Karpas-422 (cell line): ENCODE results near the gene CTXND1. TPM values are rescaled to one million over a fixed set of nuclear protein-coding genes. Genes with fewer than 3 reads are reported as not detected.

Experiments
- DNase-seq: peaks from one replicate; pipeline ENCODE4 v3.0.0-alpha.2; 2015
- H2AFZ ChIP-seq: fragments of 200-600 bp; sonication (generic); 2 replicates; pipeline ENCODE4 v1.6.1; 2014; ENCODE audit warnings: antibody characterized with exemption, low read length, mixed read lengths
- H3K27ac ChIP-seq: fragments of 200-600 bp; sonication (generic); 2 replicates; pipeline ENCODE4 v1.5.1; 2014; ENCODE audit warnings: mild to moderate bottlenecking, low read length, moderate library complexity
- H3K27me3 ChIP-seq: fragments of 200-600 bp; sonication (generic); 2 replicates; pipeline ENCODE4 v1.6.1; 2014; ENCODE audit warnings: low read length, mixed read lengths
- H3K36me3 ChIP-seq: fragments of 200-600 bp; sonication (generic); 2 replicates; pipeline ENCODE4 v1.6.1; 2014; ENCODE audit warnings: low read length, mixed read lengths; ENCODE audit not compliant: insufficient read depth
- H3K4me1 ChIP-seq: fragments of 200-600 bp; sonication (generic); 2 replicates; pipeline ENCODE4 v1.6.1; 2014; ENCODE audit warnings: mild to moderate bottlenecking, low read length, mixed read lengths
- H3K4me2 ChIP-seq: fragments of 200-600 bp; sonication (generic); 2 replicates; pipeline ENCODE4 v1.6.1; 2014; ENCODE audit warnings: low read length, low read depth, mild to moderate bottlenecking; ENCODE audit not compliant: poor library complexity, severe bottlenecking
- H3K4me3 ChIP-seq: fragments of 200-600 bp; sonication (generic); 2 replicates; pipeline ENCODE4 v1.5.1; 2014; ENCODE audit warnings: mild to moderate bottlenecking, antibody characterized with exemption, low read length, mixed read lengths
- H3K79me2 ChIP-seq: fragments of 200-600 bp; sonication (generic); 2 replicates; pipeline ENCODE4 v1.6.1; 2014; ENCODE audit warnings: mild to moderate bottlenecking, low read length, mixed read lengths
- H3K9ac ChIP-seq: fragments of 200-600 bp; sonication (generic); 2 replicates; pipeline ENCODE4 v1.6.0; 2014; ENCODE audit warnings: low read length
- H3K9me2 ChIP-seq: fragments of 200-600 bp; sonication (generic), shearing (Covaris generic); replicated peaks from 2 replicates; pipeline ENCODE4 v1.6.0; 2014; ENCODE audit warnings: mild to moderate bottlenecking, low read length, moderate library complexity; ENCODE audit not compliant: insufficient read depth
- H3K9me3 ChIP-seq: fragments of 300-700, 200-600 bp; sonication (generic); 2 replicates; pipeline ENCODE4 v1.6.1; 2014; ENCODE audit warnings: low read length, mixed read lengths
- H4K20me1 ChIP-seq: fragments of 200-600 bp; sonication (generic); 2 replicates; pipeline ENCODE4 v1.6.1; 2014; ENCODE audit warnings: mild to moderate bottlenecking, antibody characterized with exemption, low read length, low read depth; ENCODE audit not compliant: insufficient read depth
- total RNA-seq: library from RNA; depleted of rRNA; stranded (reverse); fragments of >200 nt; shearing (Covaris generic); gene quantifications from 2 replicates; pipeline ENCODE4 v1.2.3, GENCODE V29; 2014; ENCODE audit warnings: low replicate concordance

Gene CTXND1
- total RNA-seq, 1 experiment from 2014 or later: not detected

GRCh38 chr15:80191198-80191597 is 60.8 kb downstream of the CTXND1 start:
- Histone ChIP-seq H3K27ac (no peak overlapping the region), H4K20me1 (no peaks in the 10 kb centered on the region), H3K4me3 (no peak overlapping the region), H3K4me1 (no peaks in the 10 kb centered on the region), H3K9ac (no peak overlapping the region), H3K79me2 (no peaks in the 10 kb centered on the region), H3K9me3 (no peaks in the 10 kb centered on the region), H3K36me3 (peaks cover 2% of the 10 kb centered on the region; the same call in 1 of the 2 replicates), H2AFZ (no peak overlapping the region), H3K27me3 (no peaks in the 10 kb centered on the region), H3K4me2 (no peak overlapping the region), H3K9me2 (no peaks in the 10 kb centered on the region)
- no peak for DNase-seq

- DNase-seq: no peak
- H4K20me1 ChIP-seq: no peaks in the 10 kb centered on the region
- no peak overlapping the region for H3K9ac ChIP-seq
- no peak overlapping the region for H3K4me2 ChIP-seq
- H3K4me3 ChIP-seq: no peak overlapping the region
- H3K79me2 ChIP-seq: no peaks in the 10 kb centered on the region
- no peak overlapping the region for H3K27ac ChIP-seq
- H3K36me3 ChIP-seq: peaks cover 6% of the 10 kb centered on the region
- H3K27me3 ChIP-seq: no peaks in the 10 kb centered on the region
- H3K4me1 ChIP-seq: no peaks in the 10 kb centered on the region
- no peaks in the 10 kb centered on the region for H3K9me3 ChIP-seq
- no peaks in the 10 kb centered on the region for H3K9me2 ChIP-seq
- no peak overlapping the region for H2AFZ ChIP-seq
Measured at GRCh38 chr15:80188251-80188650, 63.8 kb downstream of the CTXND1 start.

- Histone ChIP-seq H3K9me3 (no peaks in the 10 kb centered on the region), H3K27me3 (no peaks in the 10 kb centered on the region), H3K27ac (no peak overlapping the region), H3K4me2 (no peak overlapping the region), H4K20me1 (no peaks in the 10 kb centered on the region), H3K36me3 (peaks cover 6% of the 10 kb centered on the region), H3K4me3 (no peak overlapping the region), H3K79me2 (no peaks in the 10 kb centered on the region), H2AFZ (no peak overlapping the region), H3K9ac (no peak overlapping the region), H3K4me1 (no peaks in the 10 kb centered on the region), H3K9me2 (no peaks in the 10 kb centered on the region)
- no peak for DNase-seq
Measured at GRCh38 chr15:80186597-80186996, 65.4 kb downstream of the CTXND1 start.

- H3K9me2 ChIP-seq: no peaks in the 10 kb centered on the region
- no peak overlapping the region for H3K9ac ChIP-seq
- H3K27ac ChIP-seq: no peak overlapping the region
- peaks cover 8% of the 10 kb centered on the region for H3K36me3 ChIP-seq
- no peaks in the 10 kb centered on the region for H3K79me2 ChIP-seq
- H3K4me3 ChIP-seq: no peak overlapping the region
- H3K9me3 ChIP-seq: no peaks in the 10 kb centered on the region
- no peak for DNase-seq
- H3K4me2 ChIP-seq: no peak overlapping the region
- no peaks in the 10 kb centered on the region for H3K4me1 ChIP-seq
- H3K27me3 ChIP-seq: no peaks in the 10 kb centered on the region
- no peak overlapping the region for H2AFZ ChIP-seq
- H4K20me1 ChIP-seq: no peaks in the 10 kb centered on the region
Measured at GRCh38 chr15:80186066-80186465, 65.9 kb downstream of the CTXND1 start.

- H3K36me3 ChIP-seq: peaks cover 8% of the 10 kb centered on the region
- no peak overlapping the region for H2AFZ ChIP-seq
- H3K4me2 ChIP-seq: no peak overlapping the region
- H3K79me2 ChIP-seq: no peaks in the 10 kb centered on the region
- H3K27ac ChIP-seq: no peak overlapping the region
- no peaks in the 10 kb centered on the region for H3K27me3 ChIP-seq
- no peaks in the 10 kb centered on the region for H3K4me1 ChIP-seq
- no peak for DNase-seq
- H3K9ac ChIP-seq: no peak overlapping the region
- no peaks in the 10 kb centered on the region for H4K20me1 ChIP-seq
- H3K9me2 ChIP-seq: no peaks in the 10 kb centered on the region
- H3K9me3 ChIP-seq: no peaks in the 10 kb centered on the region
- no peak overlapping the region for H3K4me3 ChIP-seq
Measured at GRCh38 chr15:80185152-80185551, 66.9 kb downstream of the CTXND1 start.

- H4K20me1 ChIP-seq: no peaks in the 10 kb centered on the region
- no peaks in the 10 kb centered on the region for H3K79me2 ChIP-seq
- H3K4me3 ChIP-seq: no peak overlapping the region
- DNase-seq: no peak
- no peak overlapping the region for H2AFZ ChIP-seq
- H3K36me3 ChIP-seq: peaks cover 8% of the 10 kb centered on the region
- H3K9me3 ChIP-seq: no peaks in the 10 kb centered on the region
- H3K9me2 ChIP-seq: no peaks in the 10 kb centered on the region
- no peak overlapping the region for H3K4me2 ChIP-seq
- H3K4me1 ChIP-seq: peaks cover 2% of the 10 kb centered on the region
- H3K9ac ChIP-seq: no peak overlapping the region
- H3K27ac ChIP-seq: no peak overlapping the region
- H3K27me3 ChIP-seq: no peaks in the 10 kb centered on the region
Measured at GRCh38 chr15:80184554-80184953, 67.5 kb downstream of the CTXND1 start.

- Histone ChIP-seq H3K36me3 (peaks cover 8% of the 10 kb centered on the region), H3K4me2 (no peak overlapping the region), H3K9me2 (no peaks in the 10 kb centered on the region), H4K20me1 (no peaks in the 10 kb centered on the region), H3K27ac (no peak overlapping the region), H3K4me3 (no peak overlapping the region), H3K27me3 (no peaks in the 10 kb centered on the region), H3K9ac (no peak overlapping the region), H2AFZ (no peak overlapping the region), H3K4me1 (peaks cover 8% of the 10 kb centered on the region), H3K9me3 (no peaks in the 10 kb centered on the region), H3K79me2 (no peaks in the 10 kb centered on the region)
- no peak for DNase-seq
Measured at GRCh38 chr15:80183886-80184285, 68.1 kb downstream of the CTXND1 start.

- Histone ChIP-seq H4K20me1 (no peaks in the 10 kb centered on the region), H3K9me3 (no peaks in the 10 kb centered on the region), H3K27ac (no peak overlapping the region), H2AFZ (no peak overlapping the region), H3K9me2 (no peaks in the 10 kb centered on the region), H3K9ac (no peak overlapping the region), H3K4me2 (no peak overlapping the region), H3K27me3 (no peaks in the 10 kb centered on the region), H3K4me3 (no peak overlapping the region), H3K4me1 (peaks cover 11% of the 10 kb centered on the region), H3K36me3 (peaks cover 8% of the 10 kb centered on the region), H3K79me2 (no peaks in the 10 kb centered on the region)
- no peak for DNase-seq
Measured at GRCh38 chr15:80183306-80183705, 68.7 kb downstream of the CTXND1 start.
